ENCODE results near the gene RNPS1.
"Not testable (repeated sequence)": the region's sequence is repeated elsewhere in the genome, so short reads cannot be mapped to it uniquely, and the experiment has no call there.

The RNPS1 gene

GRCh38 chr16:2244301-2244700 is 23.6 kb downstream of the RNPS1 start:
- CTCF ChIA-PET: no interaction called here
- POLR2A ChIA-PET: no interaction called here
- no peak for DNase-seq (ENCODE audit: extremely low spot score)
- no peak for TF ChIP-seq SP1 (IDR thresholded peaks at IDR 0.05)

GRCh38 chr16:2243781-2244180 is 24.1 kb downstream of the RNPS1 start:
- no peak for TF ChIP-seq NFRKB (IDR thresholded peaks at IDR 0.05)
- TF ChIP-seq ZNF384 (IDR thresholded peaks at IDR 0.05): no peak
- no peak for TF ChIP-seq FOXM1 (IDR thresholded peaks at IDR 0.05; ENCODE audit: borderline replicate concordance)
- no peak for TF ChIP-seq TARDBP (IDR thresholded peaks at IDR 0.05)
- no peak for TF ChIP-seq ARNT (IDR thresholded peaks at IDR 0.05)
- no peak for TF ChIP-seq FOXA1 (IDR thresholded peaks at IDR 0.05)
- TF ChIP-seq BHLHE40 (IDR thresholded peaks at IDR 0.05; ENCODE audit: borderline replicate concordance): no peak
- TF ChIP-seq LEF1 (IDR thresholded peaks at IDR 0.05; ENCODE audit: borderline replicate concordance): no peak
- no peak for TF ChIP-seq CTBP1 (IDR thresholded peaks at IDR 0.05; ENCODE audit: borderline replicate concordance)
- TF ChIP-seq ELF4 (IDR thresholded peaks at IDR 0.05): no peak
- TF ChIP-seq L3MBTL2 (conservative IDR thresholded peaks at IDR 0.05): no peak
- no peak for TF ChIP-seq SP1 (IDR thresholded peaks at IDR 0.05)
- no peak for TF ChIP-seq HDGF (IDR thresholded peaks at IDR 0.05; ENCODE audit: borderline replicate concordance)
- TF ChIP-seq SUZ12 (IDR thresholded peaks at IDR 0.05): no peak
- no peak for TF ChIP-seq FOXK2 (IDR thresholded peaks at IDR 0.05)
- no peak for TF ChIP-seq PKNOX1 (IDR thresholded peaks at IDR 0.05)
- ChIA-PET CTCF (no interaction called here), POLR2A (no interaction called here)
- DNase-seq (ENCODE audit: extremely low spot score): no peak

- ChIA-PET POLR2A (no interaction called here), CTCF (no interaction called here)
- DNase-seq (ENCODE audit: extremely low spot score): no peak
- TF ChIP-seq FOXK2 (IDR thresholded peaks at IDR 0.05) (no peak), SP1 (IDR thresholded peaks at IDR 0.05) (no peak), LEF1 (IDR thresholded peaks at IDR 0.05; ENCODE audit: borderline replicate concordance) (no peak), ARNT (IDR thresholded peaks at IDR 0.05) (no peak), NFRKB (IDR thresholded peaks at IDR 0.05) (no peak), FOXM1 (IDR thresholded peaks at IDR 0.05; ENCODE audit: borderline replicate concordance) (no peak), FOXA1 (IDR thresholded peaks at IDR 0.05) (no peak), ELF4 (IDR thresholded peaks at IDR 0.05) (no peak), ZNF384 (IDR thresholded peaks at IDR 0.05) (no peak), TARDBP (IDR thresholded peaks at IDR 0.05) (no peak), L3MBTL2 (conservative IDR thresholded peaks at IDR 0.05) (no peak), SUZ12 (IDR thresholded peaks at IDR 0.05) (no peak), HDGF (IDR thresholded peaks at IDR 0.05; ENCODE audit: borderline replicate concordance) (no peak), PKNOX1 (IDR thresholded peaks at IDR 0.05) (no peak), BHLHE40 (IDR thresholded peaks at IDR 0.05; ENCODE audit: borderline replicate concordance) (no peak)
Measured at GRCh38 chr16:2243031-2243528, 24.8 kb downstream of the RNPS1 start.

GRCh38 chr16:2242598-2242997 is 25.3 kb downstream of the RNPS1 start:
- no peak for DNase-seq (ENCODE audit: extremely low spot score)
- ChIA-PET POLR2A (no interaction called here), CTCF (no interaction called here)
- TF ChIP-seq SUZ12 (IDR thresholded peaks at IDR 0.05) (no peak), FOXM1 (IDR thresholded peaks at IDR 0.05; ENCODE audit: borderline replicate concordance) (no peak), HDGF (IDR thresholded peaks at IDR 0.05; ENCODE audit: borderline replicate concordance) (no peak), FOXK2 (IDR thresholded peaks at IDR 0.05) (no peak), NFRKB (IDR thresholded peaks at IDR 0.05) (no peak), L3MBTL2 (conservative IDR thresholded peaks at IDR 0.05) (no peak), SP1 (IDR thresholded peaks at IDR 0.05) (no peak), ARNT (IDR thresholded peaks at IDR 0.05) (no peak), LEF1 (IDR thresholded peaks at IDR 0.05; ENCODE audit: borderline replicate concordance) (no peak), ZNF384 (IDR thresholded peaks at IDR 0.05) (no peak), ELF4 (IDR thresholded peaks at IDR 0.05) (no peak), TARDBP (IDR thresholded peaks at IDR 0.05) (no peak), FOXA1 (IDR thresholded peaks at IDR 0.05) (no peak), CTBP1 (IDR thresholded peaks at IDR 0.05; ENCODE audit: borderline replicate concordance) (no peak), PKNOX1 (IDR thresholded peaks at IDR 0.05) (no peak), BHLHE40 (IDR thresholded peaks at IDR 0.05; ENCODE audit: borderline replicate concordance) (no peak)

- DNase-seq (ENCODE audit: extremely low spot score): not testable (repeated sequence)
- ChIA-PET POLR2A (interaction anchor here (1.2 kb wide), 1 partner anchor 25 kb away, joined by 3 read pairs; no protein-coding TSS in a partner anchor), CTCF (interaction anchor here (1.1 kb wide), 1 partner anchor 11 kb away, joined by 5 read pairs; the partner anchor contains the start of gene ECI1)
Measured at GRCh38 chr16:2240331-2240730, 27.6 kb downstream of the RNPS1 start.

- POLR2A ChIA-PET: interaction anchor here (0.7 to 1.5 kb wide), 3 partner anchors 13 to 24 kb away, joined by 3 to 8 read pairs (median 4); partner anchors contain the start of genes ECI1 and PGP
- CTCF ChIA-PET: interaction anchor here (0.6 to 0.7 kb wide), 2 partner anchors 13 to 216 kb away, joined by 4 read pairs; partner anchors contain the start of gene ECI1
- TF ChIP-seq NFRKB (IDR thresholded peaks at IDR 0.05): no peak
- TF ChIP-seq LEF1 (IDR thresholded peaks at IDR 0.05; ENCODE audit: borderline replicate concordance): no peak
- TF ChIP-seq FOXK2 (IDR thresholded peaks at IDR 0.05): no peak
- TF ChIP-seq PKNOX1 (IDR thresholded peaks at IDR 0.05): no peak
- no peak for TF ChIP-seq SUZ12 (IDR thresholded peaks at IDR 0.05)
- TF ChIP-seq FOXM1 (IDR thresholded peaks at IDR 0.05; ENCODE audit: borderline replicate concordance): no peak
- no peak for DNase-seq (ENCODE audit: extremely low spot score)
Measured at GRCh38 chr16:2238838-2239675, 28.9 kb downstream of the RNPS1 start.

Data from HEK293T (cell line).